H9 (cell line): ENCODE measurements around the gene DLL3. TPM values are rescaled to one million over a fixed set of nuclear protein-coding genes. Genes with fewer than 3 reads are reported as not detected.

Experiments
- DNase-seq: peaks from one replicate; pipeline ENCODE4 v3.0.0-alpha.2; 2017
- H2AFZ ChIP-seq: one replicate; pipeline ENCODE4 v1.6.1; 2013; ENCODE audit warnings: mild to moderate bottlenecking, low read length, control low read depth, moderate library complexity
- H2AK5ac ChIP-seq: 2 replicates; pipeline ENCODE4 v1.6.1; 2013; ENCODE audit warnings: low read length, control low read depth, mixed read lengths; ENCODE audit not compliant: insufficient read length
- H2BK120ac ChIP-seq: one replicate; pipeline ENCODE4 v1.6.1; 2013; ENCODE audit warnings: low read depth, mild to moderate bottlenecking, low read length, control low read depth, inconsistent platforms; ENCODE audit not compliant: poor library complexity, severe bottlenecking
- H2BK12ac ChIP-seq: 2 replicates; pipeline ENCODE4 v1.6.1; 2013; ENCODE audit warnings: low read length, control low read depth, mixed read lengths, low read depth; ENCODE audit not compliant: insufficient read length
- H2BK15ac ChIP-seq: 2 replicates; pipeline ENCODE4 v1.6.1; 2013; ENCODE audit warnings: low read depth, low read length, control low read depth
- H2BK20ac ChIP-seq: one replicate; pipeline ENCODE4 v1.6.1; 2013; ENCODE audit warnings: low read depth, mild to moderate bottlenecking, low read length, control low read depth, inconsistent platforms; ENCODE audit not compliant: poor library complexity, severe bottlenecking
- H2BK5ac ChIP-seq: 2 replicates; pipeline ENCODE4 v1.6.1; 2013; ENCODE audit warnings: low read length, control low read depth, mixed read lengths; ENCODE audit not compliant: insufficient read length
- H3K14ac ChIP-seq: 2 replicates; pipeline ENCODE4 v1.6.1; 2013; ENCODE audit warnings: low read length, control low read depth; ENCODE audit not compliant: insufficient read depth
- H3K18ac ChIP-seq: 2 replicates; pipeline ENCODE4 v1.6.1; 2013; ENCODE audit warnings: low read depth, mild to moderate bottlenecking, mixed read lengths, low read length, control low read depth; ENCODE audit not compliant: insufficient read length
- H3K23ac ChIP-seq: 2 replicates; pipeline ENCODE4 v1.6.1; 2013; ENCODE audit warnings: low read length, control low read depth, mixed read lengths, low read depth; ENCODE audit not compliant: insufficient read length
- H3K23me2 ChIP-seq: 2 replicates; pipeline ENCODE4 v1.6.1; 2013; ENCODE audit warnings: low read depth, mild to moderate bottlenecking, mixed read lengths, low read length, control low read depth; ENCODE audit not compliant: insufficient read length, poor library complexity, severe bottlenecking
- H3K27ac ChIP-seq: 2 replicates; pipeline ENCODE4 v1.5.1; 2013; ENCODE audit warnings: low read length, control low read depth, mixed read lengths, low read depth; ENCODE audit not compliant: insufficient read length
- H3K27me3 ChIP-seq: 2 replicates; pipeline ENCODE4 v1.6.1; 2013; ENCODE audit warnings: low read length, control low read depth, inconsistent platforms; ENCODE audit not compliant: insufficient read depth
- H3K4ac ChIP-seq: 2 replicates; pipeline ENCODE4 v1.6.1; 2013; ENCODE audit warnings: low read depth, mild to moderate bottlenecking, control low read depth, inconsistent platforms, low read length, moderate library complexity
- H3K4me1 ChIP-seq: 2 replicates; pipeline ENCODE4 v1.6.1; 2013; ENCODE audit warnings: low read length, control low read depth, inconsistent platforms; ENCODE audit not compliant: insufficient read depth
- H3K4me2 ChIP-seq: 2 replicates; pipeline ENCODE4 v1.6.1; 2013; ENCODE audit warnings: low read length, control low read depth, mixed read lengths; ENCODE audit not compliant: insufficient read length, insufficient read depth
- H3K56ac ChIP-seq: 2 replicates; pipeline ENCODE4 v1.6.1; 2013; ENCODE audit warnings: low read depth, mild to moderate bottlenecking, mixed read lengths, low read length, control low read depth; ENCODE audit not compliant: insufficient read length
- H3K79me1 ChIP-seq: 2 replicates; pipeline ENCODE4 v1.6.1; 2013; ENCODE audit warnings: low read depth, mild to moderate bottlenecking, moderate library complexity, low read length, control low read depth, inconsistent platforms; ENCODE audit not compliant: insufficient read depth, poor library complexity, severe bottlenecking
- H3K79me2 ChIP-seq: 2 replicates; pipeline ENCODE4 v1.6.1; 2013; ENCODE audit warnings: low read length, control low read depth, inconsistent platforms; ENCODE audit not compliant: insufficient read depth
- H3K9ac ChIP-seq: 2 replicates; pipeline ENCODE4 v1.6.1; 2013; ENCODE audit warnings: low read length, control low read depth, mixed read lengths; ENCODE audit not compliant: insufficient read length; ENCODE audit errors: extremely low read depth
- H3K9me3 ChIP-seq: one replicate; pipeline ENCODE4 v1.6.1; 2013; ENCODE audit warnings: low read depth, low read length, inconsistent platforms; ENCODE audit not compliant: control insufficient read depth
- H3T11ph ChIP-seq: one replicate; pipeline ENCODE4 v1.6.1; 2013; ENCODE audit warnings: mild to moderate bottlenecking, low read length, control low read depth, inconsistent platforms
- H4K20me1 ChIP-seq: one replicate; pipeline ENCODE4 v1.6.1; 2013; ENCODE audit not compliant: control insufficient read depth, insufficient read length, insufficient read depth
- H4K5ac ChIP-seq: 2 replicates; pipeline ENCODE4 v1.6.1; 2013; ENCODE audit warnings: low read depth, mild to moderate bottlenecking, mixed read lengths, low read length, control low read depth; ENCODE audit not compliant: insufficient read length
- H4K8ac ChIP-seq: replicated peaks from 2 replicates; pipeline ENCODE4 v1.6.1; 2013; ENCODE audit warnings: low read length, control low read depth, mixed read lengths, low read depth; ENCODE audit not compliant: insufficient read length
- H4K91ac ChIP-seq: 2 replicates; pipeline ENCODE4 v1.6.1; 2013; ENCODE audit warnings: low read depth, mild to moderate bottlenecking, moderate library complexity, mixed read lengths, low read length, control low read depth; ENCODE audit not compliant: insufficient read length
- H3K27ac Mint-ChIP-seq, 3 experiments: 2 replicates in 2 of 3; 3 replicates in 1 of 3; pipeline ENCODE4 v1.8.0; 2020 to 2021; ENCODE audit warnings: mixed read lengths in 3 of 3, mild to moderate bottlenecking in 1 of 3, moderate library complexity in 1 of 3
- H3K27me3 Mint-ChIP-seq: 2 replicates; pipeline ENCODE4 v1.8.0; 2021; ENCODE audit warnings: low read depth, mild to moderate bottlenecking, moderate library complexity, mixed read lengths
- H3K36me3 Mint-ChIP-seq, 3 experiments: 2 replicates in 2 of 3; 3 replicates in 1 of 3; pipeline ENCODE4 v1.8.0; 2020 to 2021; ENCODE audit warnings: low read depth in 3 of 3, mixed read lengths in 3 of 3; ENCODE audit not compliant: insufficient read depth in 1 of 3
- H3K4me1 Mint-ChIP-seq, 2 experiments: 2 replicates each; pipeline ENCODE4 v1.8.0; 2020; ENCODE audit warnings: mixed read lengths in 2 of 2
- H3K4me3 Mint-ChIP-seq, 2 experiments: 2 replicates in 1 of 2; 3 replicates in 1 of 2; pipeline ENCODE4 v1.8.0; 2020 to 2021; ENCODE audit warnings: mild to moderate bottlenecking in 2 of 2, mixed read lengths in 2 of 2, moderate library complexity in 1 of 2
- H3K9me3 Mint-ChIP-seq, 2 experiments: 2 replicates in 1 of 2; 3 replicates in 1 of 2; pipeline ENCODE4 v1.8.0; 2020; ENCODE audit warnings: mild to moderate bottlenecking in 2 of 2, mixed read lengths in 2 of 2, moderate library complexity in 1 of 2
- CTCF ChIP-seq: fragments of 200-600 bp; sonication (generic); conservative IDR thresholded peaks from 3 replicates; pipeline ENCODE4 v1.8.0; 2021; ENCODE audit warnings: antibody characterized with exemption, mild to moderate bottlenecking
- WGBS: extraction: QIAGEN DNeasy Blood & Tissue Kit; methylation state at CpG from one replicate; pipeline ENCODE4 v1.1.7; 2013; ENCODE audit warnings: missing lambda C conversion rate, low lambda C conversion rate, mixed read lengths; ENCODE audit not compliant: insufficient read length; ENCODE audit errors: extremely low coverage; 5-methylcytosine and 5-hydroxymethylcytosine counted together
- total RNA-seq: library from RNA; stranded (reverse); gene quantifications from 2 replicates; pipeline ENCODE4 v1.2.1, GENCODE V29; 2021

The DLL3 gene
- total RNA-seq, 1 experiment from 2014 or later = 2.5 TPM

GRCh38 chr19:39555883-39556282 is 57.1 kb downstream of the DLL3 start:
- Mint-ChIP-seq H3K4me1 (no peaks in the 10 kb centered on the region), H3K4me3 (no peak overlapping the region), H3K36me3 (no peaks in the 10 kb centered on the region), H3K27me3 (peaks cover 6% of the 10 kb centered on the region), H3K27ac (no peak overlapping the region), H3K9me3 (no peaks in the 10 kb centered on the region)
- Histone ChIP-seq H2BK15ac (no peak overlapping the region), H3K9ac (no peak overlapping the region), H3K4me2 (no peak overlapping the region), H3K27me3 (no peaks in the 10 kb centered on the region), H2BK5ac (no peak overlapping the region), H3K23ac (no peak overlapping the region), H3T11ph (no peak overlapping the region), H3K14ac (no peak overlapping the region), H4K8ac (no peak overlapping the region), H4K5ac (no peak overlapping the region), H3K4me1 (no peaks in the 10 kb centered on the region), H3K79me2 (no peaks in the 10 kb centered on the region), H3K4ac (no peak overlapping the region), H2BK120ac (no peak overlapping the region), H4K91ac (no peak overlapping the region), H3K56ac (no peak overlapping the region), H3K9me3 (no peaks in the 10 kb centered on the region), H3K18ac (no peak overlapping the region), H2BK20ac (no peak overlapping the region), H4K20me1 (no peaks in the 10 kb centered on the region), H3K23me2 (no peaks in the 10 kb centered on the region), H3K27ac (no peak overlapping the region), H3K79me1 (no peaks in the 10 kb centered on the region), H2AFZ (no peak overlapping the region), H2AK5ac (no peak overlapping the region), H2BK12ac (no peak overlapping the region)
- DNase-seq = no peak
- TF ChIP-seq CTCF = no peak
- WGBS = no CpG with 5 or more reads among the region's 1 CpG

Other genes with a start within 250 kb of the DLL3 start
- not detected in 2 replicates for gene IFNL2, start 230.6 kb upstream of the DLL3 start, total RNA-seq
- gene IFNL1, start 202.5 kb upstream of the DLL3 start, total RNA-seq = not detected in 2 replicates
- 4.2 and 4.5 TPM in 2 replicates for gene LRFN1, start 178.1 kb upstream of the DLL3 start, total RNA-seq
- 0.48 TPM in 1 of 2 replicates, not detected in the other for gene GMFG, start 162.9 kb upstream of the DLL3 start, total RNA-seq
- 134 and 135 TPM in 2 replicates for gene SAMD4B, start 156.5 kb upstream of the DLL3 start, total RNA-seq
- 34.9 and 38.0 TPM in 2 replicates for gene PAF1, start 107.8 kb upstream of the DLL3 start, total RNA-seq
- gene MED29, start 107.6 kb upstream of the DLL3 start, total RNA-seq = 48.3 and 49.2 TPM in 2 replicates
- 14.6 and 15.4 TPM in 2 replicates for gene ZFP36, start 92.1 kb upstream of the DLL3 start, total RNA-seq
- gene PLEKHG2, start 86.3 kb upstream of the DLL3 start, total RNA-seq = 167 and 170 TPM in 2 replicates
- 2,711 and 2,810 TPM in 2 replicates for gene RPS16, start 63.0 kb upstream of the DLL3 start, total RNA-seq
- 141 and 145 TPM in 2 replicates for gene SUPT5H, start 53.4 kb upstream of the DLL3 start, total RNA-seq
- gene TIMM50, start 18.1 kb upstream of the DLL3 start, total RNA-seq = 121 and 128 TPM in 2 replicates
- gene SELENOV, start 16.2 kb downstream of the DLL3 start, total RNA-seq = 6.7 and 6.9 TPM in 2 replicates
- 2.1 and 2.2 TPM in 2 replicates for gene EID2B, start 33.9 kb downstream of the DLL3 start, total RNA-seq
- gene EID2, start 41.2 kb downstream of the DLL3 start, total RNA-seq = 18.8 and 18.9 TPM in 2 replicates
- not detected in 2 replicates for gene LGALS13, start 103.6 kb downstream of the DLL3 start, total RNA-seq
- not detected in 2 replicates for gene LGALS16, start 157.0 kb downstream of the DLL3 start, total RNA-seq
- gene LGALS14, start 205.5 kb downstream of the DLL3 start, total RNA-seq = not detected in 2 replicates
- gene CLC, start 239.1 kb downstream of the DLL3 start, total RNA-seq = 0.39 and 0.88 TPM in 2 replicates